Breast epithelium (tissue), 3 donors: ENCODE results near the gene ANXA9.

Experiments
- CTCF ChIP-seq, 3 donors: fragments of 450-650 bp; IDR thresholded peaks; one replicate each; pipeline ENCODE4 v1.5.1; 2016 to 2017; ENCODE audit warnings: antibody characterized with exemption in 3 of 3, mild to moderate bottlenecking in 3 of 3, moderate library complexity in 3 of 3
- POLR2A ChIP-seq: fragments of 450-650 bp; IDR thresholded peaks from one replicate; pipeline ENCODE4 v1.6.1; 2016; ENCODE audit warnings: antibody characterized with exemption, mild to moderate bottlenecking, moderate library complexity
- POLR2AphosphoS5 ChIP-seq, 3 donors: sonication (generic); formaldehyde crosslinking; IDR thresholded peaks; one replicate each; pipeline ENCODE4 v1.6.1; 2017; ENCODE audit warnings: antibody characterized with exemption in 3 of 3

- TF ChIP-seq CTCF (IDR thresholded peaks at IDR 0.05) (no peak), POLR2AphosphoS5 (IDR thresholded peaks at IDR 0.05) (no peak), POLR2A (no peak)
Measured at GRCh38 chr1:151012684-151013471, 30.8 kb downstream of the ANXA9 start.
